Measurements from ENCODE around the gene AP1B1.
"Not testable (repeated sequence)": the region's sequence is repeated elsewhere in the genome, so short reads cannot be mapped to it uniquely, and the experiment has no call there.

The AP1B1 gene

GRCh38 chr22:29346659-29347058, 41.7 kb downstream of the AP1B1 start:
- no peak for DNase-seq (ENCODE audit: extremely low read depth, low read depth)
- no peak for TF ChIP-seq CTCF (IDR thresholded peaks at IDR 0.05; ENCODE audit: low read depth, low read length)

- no peak for TF ChIP-seq CTCF (IDR thresholded peaks at IDR 0.05; ENCODE audit: low read depth, low read length)
- DNase-seq (ENCODE audit: extremely low read depth, low read depth), result no peak
Measured at GRCh38 chr22:29345932-29346331, 42.4 kb downstream of the AP1B1 start.

GRCh38 chr22:29344889-29345288, 43.5 kb downstream of the AP1B1 start:
- DNase-seq (ENCODE audit: extremely low read depth, low read depth), result not testable (repeated sequence)

- peak; percentile 75 for DNase-seq (ENCODE audit: extremely low read depth, low read depth)
- no peak for TF ChIP-seq CTCF (IDR thresholded peaks at IDR 0.05; ENCODE audit: low read depth, low read length)
Measured at GRCh38 chr22:29344137-29344536, 44.2 kb downstream of the AP1B1 start.

GRCh38 chr22:29343313-29343805, 45.0 kb downstream of the AP1B1 start:
- DNase-seq (ENCODE audit: extremely low read depth, low read depth), result no peak

GRCh38 chr22:29342577-29343312, 45.6 kb downstream of the AP1B1 start:
- DNase-seq (ENCODE audit: extremely low read depth, low read depth), result no peak
- TF ChIP-seq CTCF (IDR thresholded peaks at IDR 0.05; ENCODE audit: low read depth, low read length), result no peak

More at GRCh38 chr22:29343313-29343805, 45.0 kb downstream of the AP1B1 start:
- TF ChIP-seq CTCF (IDR thresholded peaks at IDR 0.05; ENCODE audit: low read depth, low read length), result no peak

- no peak for TF ChIP-seq CTCF (IDR thresholded peaks at IDR 0.05; ENCODE audit: low read depth, low read length)
- DNase-seq (ENCODE audit: extremely low read depth, low read depth), result no peak
Measured at GRCh38 chr22:29342177-29342576, 46.2 kb downstream of the AP1B1 start.

- TF ChIP-seq CTCF (IDR thresholded peaks at IDR 0.05; ENCODE audit: low read depth, low read length), result no peak
- DNase-seq (ENCODE audit: extremely low read depth, low read depth), result no peak
Measured at GRCh38 chr22:29341849-29342127, 46.6 kb downstream of the AP1B1 start.
